Transverse colon (tissue), 3 donors: ENCODE results near the gene NECAB2.

Experiments
- EP300 ChIP-seq: sonication (generic); formaldehyde crosslinking; IDR thresholded peaks from one replicate; pipeline ENCODE4 v1.6.1; 2017; ENCODE audit warnings: antibody characterized with exemption, low read depth
- TF ChIP-seq, protein P1 (sequence below), 5 experiments: fragments of 200-600 bp in 3 of 5; fragments of 450-650 bp in 2 of 5; sonication (generic) in 3 of 5; IDR thresholded peaks; 1 replicate in 2 of 5; 2 replicates in 3 of 5; pipeline ENCODE4 v1.5.1; 2016 to 2017; ENCODE audit warnings: antibody characterized with exemption in 5 of 5, inconsistent platforms in 3 of 5, mild to moderate bottlenecking in 2 of 5, moderate library complexity in 1 of 5

DNA sequence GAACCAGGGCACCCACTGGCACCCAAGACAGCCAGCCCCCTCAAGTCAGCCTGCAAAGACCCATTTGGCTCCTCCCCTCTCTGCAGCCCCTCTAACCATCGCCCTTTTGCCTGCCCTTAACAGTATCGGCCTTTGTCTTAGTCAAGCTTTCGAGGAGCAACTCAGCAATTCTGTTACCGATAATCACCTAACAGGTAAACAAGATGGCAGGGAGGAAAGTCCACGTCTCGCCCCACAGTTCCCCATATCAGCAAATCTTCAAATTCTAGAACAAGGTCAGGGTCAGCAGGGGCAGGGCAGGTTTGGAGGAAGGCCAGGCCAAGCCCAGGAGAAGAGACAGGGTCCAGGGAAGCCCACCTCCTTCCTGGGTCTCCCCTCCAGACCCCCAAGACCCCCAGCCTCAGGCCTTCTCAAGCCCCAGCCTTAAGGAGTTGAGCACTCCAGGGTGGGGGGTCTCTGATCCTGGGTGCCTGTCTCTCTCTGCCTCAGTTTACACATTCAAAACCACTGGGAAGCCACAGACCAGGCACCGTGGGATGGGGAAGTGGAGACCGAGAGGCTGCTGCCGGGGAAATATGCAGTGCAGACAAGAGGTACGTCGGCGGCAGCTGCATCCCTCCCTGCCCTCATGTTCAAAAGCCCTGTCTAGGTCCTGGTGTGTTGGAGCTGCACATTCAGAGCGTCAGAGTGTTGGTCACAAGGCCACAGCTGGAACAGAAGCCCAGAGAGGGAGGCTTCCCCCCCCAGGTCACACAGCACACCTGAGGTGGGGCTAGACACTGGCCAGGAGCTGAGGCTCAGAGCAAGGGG, 18.9 kb upstream of the NECAB2 start:
- TF ChIP-seq EP300 = no peak
- TF ChIP-seq, protein P1, sequence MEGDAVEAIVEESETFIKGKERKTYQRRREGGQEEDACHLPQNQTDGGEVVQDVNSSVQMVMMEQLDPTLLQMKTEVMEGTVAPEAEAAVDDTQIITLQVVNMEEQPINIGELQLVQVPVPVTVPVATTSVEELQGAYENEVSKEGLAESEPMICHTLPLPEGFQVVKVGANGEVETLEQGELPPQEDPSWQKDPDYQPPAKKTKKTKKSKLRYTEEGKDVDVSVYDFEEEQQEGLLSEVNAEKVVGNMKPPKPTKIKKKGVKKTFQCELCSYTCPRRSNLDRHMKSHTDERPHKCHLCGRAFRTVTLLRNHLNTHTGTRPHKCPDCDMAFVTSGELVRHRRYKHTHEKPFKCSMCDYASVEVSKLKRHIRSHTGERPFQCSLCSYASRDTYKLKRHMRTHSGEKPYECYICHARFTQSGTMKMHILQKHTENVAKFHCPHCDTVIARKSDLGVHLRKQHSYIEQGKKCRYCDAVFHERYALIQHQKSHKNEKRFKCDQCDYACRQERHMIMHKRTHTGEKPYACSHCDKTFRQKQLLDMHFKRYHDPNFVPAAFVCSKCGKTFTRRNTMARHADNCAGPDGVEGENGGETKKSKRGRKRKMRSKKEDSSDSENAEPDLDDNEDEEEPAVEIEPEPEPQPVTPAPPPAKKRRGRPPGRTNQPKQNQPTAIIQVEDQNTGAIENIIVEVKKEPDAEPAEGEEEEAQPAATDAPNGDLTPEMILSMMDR (IDR thresholded peaks at IDR 0.05) = no peak
